BJ (cell line): ENCODE results near the gene IMP3. TPM values are rescaled to one million over a fixed set of nuclear protein-coding genes. Genes with fewer than 3 reads are reported as not detected.
"Not testable (repeated sequence)": the region's sequence is repeated elsewhere in the genome, so short reads cannot be mapped to it uniquely, and the experiment has no call there.

ENCODE experiments used
- CTCF ChIA-PET: fragments of 350-600 bp; formaldehyde crosslinking; extraction: SDS; loops from one replicate; lab custom pipeline; 2021; ENCODE audit warnings: antibody characterized with exemption, inconsistent platforms; lab: Yijun Ruan, JAX
- POLR2A ChIA-PET: fragments of 300-600 bp; sonication (Branson Sonifier 250); formaldehyde crosslinking; extraction: SDS; loops from one replicate; lab custom pipeline; 2021; ENCODE audit warnings: antibody characterized with exemption; lab: Charles Lee
- DNase-seq: peaks from one replicate; pipeline ENCODE4 v3.0.0-alpha.2; 2011; ENCODE audit warnings: low read depth
- H3K27me3 ChIP-seq: 2 replicates; pipeline ENCODE4 v1.6.0; 2011; ENCODE audit warnings: low read length; ENCODE audit not compliant: control insufficient read depth, insufficient read depth
- H3K36me3 ChIP-seq: 2 replicates; pipeline ENCODE4 v1.5.1; 2011; ENCODE audit warnings: low read length; ENCODE audit not compliant: control insufficient read depth, insufficient read depth
- H3K4me3 ChIP-seq: 2 replicates; pipeline ENCODE4 v1.5.1; 2011; ENCODE audit warnings: low read depth, mild to moderate bottlenecking, control low read depth, low read length
- polyA plus RNA-seq: library from polyadenylated mRNA; depleted of rRNA; stranded (reverse); fragments of >200 nt; gene quantifications from 2 replicates; pipeline ENCODE4 v1.2.3, GENCODE V29; 2011
- TF ChIP-seq, protein P1 (sequence below): IDR thresholded peaks from 2 replicates; pipeline ENCODE4 v1.5.1; 2011; ENCODE audit warnings: low read depth, mild to moderate bottlenecking, control low read depth, inconsistent platforms, low read length, moderate library complexity; ENCODE audit not compliant: insufficient read depth

The IMP3 gene
- polyA plus RNA-seq, 1 experiment = 37.6 TPM

- DNase-seq, H3K27me3 ChIP-seq, H3K4me3 ChIP-seq, POLR2A ChIA-PET: not testable (repeated sequence)
- TF ChIP-seq, protein P1, sequence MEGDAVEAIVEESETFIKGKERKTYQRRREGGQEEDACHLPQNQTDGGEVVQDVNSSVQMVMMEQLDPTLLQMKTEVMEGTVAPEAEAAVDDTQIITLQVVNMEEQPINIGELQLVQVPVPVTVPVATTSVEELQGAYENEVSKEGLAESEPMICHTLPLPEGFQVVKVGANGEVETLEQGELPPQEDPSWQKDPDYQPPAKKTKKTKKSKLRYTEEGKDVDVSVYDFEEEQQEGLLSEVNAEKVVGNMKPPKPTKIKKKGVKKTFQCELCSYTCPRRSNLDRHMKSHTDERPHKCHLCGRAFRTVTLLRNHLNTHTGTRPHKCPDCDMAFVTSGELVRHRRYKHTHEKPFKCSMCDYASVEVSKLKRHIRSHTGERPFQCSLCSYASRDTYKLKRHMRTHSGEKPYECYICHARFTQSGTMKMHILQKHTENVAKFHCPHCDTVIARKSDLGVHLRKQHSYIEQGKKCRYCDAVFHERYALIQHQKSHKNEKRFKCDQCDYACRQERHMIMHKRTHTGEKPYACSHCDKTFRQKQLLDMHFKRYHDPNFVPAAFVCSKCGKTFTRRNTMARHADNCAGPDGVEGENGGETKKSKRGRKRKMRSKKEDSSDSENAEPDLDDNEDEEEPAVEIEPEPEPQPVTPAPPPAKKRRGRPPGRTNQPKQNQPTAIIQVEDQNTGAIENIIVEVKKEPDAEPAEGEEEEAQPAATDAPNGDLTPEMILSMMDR = peak; percentile 71
- CTCF ChIA-PET = interaction anchor here (0.6 to 2.9 kb wide), 37 partner anchors 8 to 358 kb away, joined by 3 to 48 read pairs (median 4); partner anchors contain the start of genes IMP3 and PTPN9
- peaks cover 38% of the 10 kb centered on the region for H3K36me3 ChIP-seq
Measured at GRCh38 chr15:75686212-75686642, 46.2 kb upstream of the IMP3 start.

GRCh38 chr15:75685195-75685594 lies 45.2 kb upstream of the IMP3 start:
- ChIA-PET CTCF (interaction anchor here (0.6 to 7.0 kb wide), 19 partner anchors 7 to 356 kb away, joined by 3 to 48 read pairs (median 5); partner anchors contain the start of gene IMP3), POLR2A (no interaction called here)
- peaks cover 35% of the 10 kb centered on the region for H3K36me3 ChIP-seq
- no peak overlapping the region for H3K4me3 ChIP-seq
- TF ChIP-seq, protein P1 = no peak
- no peaks in the 10 kb centered on the region for H3K27me3 ChIP-seq
- DNase-seq = no peak

- no peak for DNase-seq
- Histone ChIP-seq H3K27me3 (no peaks in the 10 kb centered on the region), H3K4me3 (no peak overlapping the region), H3K36me3 (peaks cover 37% of the 10 kb centered on the region)
- TF ChIP-seq, protein P1 = no peak
- ChIA-PET POLR2A (no interaction called here), CTCF (interaction anchor here (0.9 to 7.0 kb wide), 8 partner anchors 9 to 228 kb away, joined by 3 to 48 read pairs (median 6); partner anchors contain the start of gene IMP3)
Measured at GRCh38 chr15:75684648-75685047, 44.6 kb upstream of the IMP3 start.

DNA sequence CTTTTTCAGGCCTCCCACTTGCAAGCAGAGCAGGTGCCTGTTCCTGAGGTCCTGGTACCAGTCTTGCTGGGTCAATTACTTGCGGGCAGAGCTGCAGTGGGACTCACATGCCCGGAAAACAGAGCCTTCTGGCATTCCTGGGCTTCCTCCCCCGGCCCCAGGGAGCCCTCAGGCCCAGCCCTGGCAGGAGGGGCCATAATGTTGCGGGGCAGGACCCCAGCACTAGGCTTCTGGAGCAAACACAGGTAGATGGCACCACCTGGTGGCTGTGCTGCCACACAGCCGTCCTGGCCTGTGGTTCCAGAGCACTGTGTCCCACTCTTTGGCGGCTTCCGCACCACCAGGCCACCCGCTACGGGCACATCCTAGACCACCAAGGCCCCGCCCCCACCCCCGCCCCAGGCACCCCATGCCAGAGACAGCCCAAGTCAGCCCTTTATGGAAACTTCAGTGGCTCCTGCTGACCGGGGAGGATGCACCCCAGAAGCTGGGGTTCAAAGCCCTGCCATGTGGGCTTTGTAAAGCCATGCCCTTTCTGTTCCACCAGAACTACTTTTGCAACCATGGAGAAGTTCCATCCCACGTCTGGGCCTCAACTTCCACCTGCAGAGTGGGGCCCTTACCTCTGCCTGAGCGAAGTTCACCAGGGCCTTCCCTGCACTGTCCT lies 43.8 kb upstream of the IMP3 start:
- H3K27me3 ChIP-seq, POLR2A ChIA-PET, H3K4me3 ChIP-seq, DNase-seq: not testable (repeated sequence)
- peaks cover 32% of the 10 kb centered on the region for H3K36me3 ChIP-seq
- TF ChIP-seq, protein P1 = peak; percentile 76
- CTCF ChIA-PET = interaction anchor here (0.8 to 7.0 kb wide), 12 partner anchors 8 to 227 kb away, joined by 3 to 48 read pairs (median 4); partner anchors contain the start of gene IMP3
